Pulmonary artery endothelial cell (primary cell): ENCODE measurements around the gene METTL4. TPM values are rescaled to one million over a fixed set of nuclear protein-coding genes. Genes with fewer than 3 reads are reported as not detected.

ENCODE experiments used
- DNase-seq: peaks from one replicate; pipeline ENCODE4 v3.0.0-alpha.2; 2011; ENCODE audit warnings: low read depth, low spot score
- total RNA-seq: library from RNA; depleted of rRNA; stranded (reverse); fragments of >200 nt; gene quantifications from 2 replicates; pipeline ENCODE4 v1.2.3, GENCODE V29; 2014

Gene METTL4, protein sequence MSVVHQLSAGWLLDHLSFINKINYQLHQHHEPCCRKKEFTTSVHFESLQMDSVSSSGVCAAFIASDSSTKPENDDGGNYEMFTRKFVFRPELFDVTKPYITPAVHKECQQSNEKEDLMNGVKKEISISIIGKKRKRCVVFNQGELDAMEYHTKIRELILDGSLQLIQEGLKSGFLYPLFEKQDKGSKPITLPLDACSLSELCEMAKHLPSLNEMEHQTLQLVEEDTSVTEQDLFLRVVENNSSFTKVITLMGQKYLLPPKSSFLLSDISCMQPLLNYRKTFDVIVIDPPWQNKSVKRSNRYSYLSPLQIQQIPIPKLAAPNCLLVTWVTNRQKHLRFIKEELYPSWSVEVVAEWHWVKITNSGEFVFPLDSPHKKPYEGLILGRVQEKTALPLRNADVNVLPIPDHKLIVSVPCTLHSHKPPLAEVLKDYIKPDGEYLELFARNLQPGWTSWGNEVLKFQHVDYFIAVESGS
- total RNA-seq: 7.9 and 12.7 TPM in 2 replicates

DNA sequence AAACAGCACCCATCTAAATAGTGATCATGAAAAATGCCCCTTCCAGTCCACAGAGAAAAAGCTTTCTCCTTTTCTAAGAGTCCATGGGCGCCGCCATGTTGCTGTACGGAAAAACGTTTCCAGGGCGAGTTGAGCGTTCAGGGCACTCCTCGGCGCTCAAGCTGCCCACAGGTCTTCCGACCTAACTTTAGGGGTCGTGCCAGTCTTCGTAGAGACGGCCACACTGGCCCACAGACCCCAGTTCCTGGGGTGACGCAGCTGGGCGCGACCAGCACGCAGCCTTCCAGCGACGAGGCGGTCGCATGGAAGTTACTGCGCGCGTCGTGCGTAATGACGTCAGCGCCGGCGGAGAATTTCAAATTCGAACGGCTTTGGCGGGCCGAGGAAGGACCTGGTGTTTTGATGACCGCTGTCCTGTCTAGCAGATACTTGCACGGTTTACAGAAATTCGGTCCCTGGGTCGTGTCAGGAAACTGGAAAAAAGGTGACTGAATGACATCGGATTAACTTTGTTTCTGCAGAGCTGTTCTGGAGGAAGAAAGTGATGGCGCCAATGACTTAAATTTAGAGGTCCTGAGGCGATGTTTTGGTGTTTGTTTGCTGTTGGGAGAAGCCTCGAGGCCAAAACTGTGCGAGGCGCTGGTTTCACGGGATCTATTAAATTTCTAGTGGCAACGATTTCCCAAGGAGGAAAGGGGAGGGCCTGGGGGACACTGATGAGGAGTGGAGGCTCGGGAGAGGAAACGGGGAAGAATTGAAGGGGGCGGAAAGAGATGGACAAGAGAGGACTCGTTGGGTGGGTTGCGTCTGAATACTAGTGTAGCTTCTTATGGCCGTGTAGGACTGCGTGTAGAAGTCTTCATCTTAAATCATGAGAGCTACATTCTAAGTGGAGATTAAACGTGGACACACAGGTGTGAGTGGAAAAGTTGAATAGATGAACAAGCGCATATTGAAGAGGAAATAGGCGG is at the start of gene METTL4, which contains the start of gene NDC80:
Gene METTL4, minus strand, starts transcription at position 306 of the 971 bp plus-strand sequence. CDS start 4,289 bp downstream, outside the sequence.
Gene NDC80, plus strand, starts transcription at position 358 of the 971 bp plus-strand sequence. CDS start 1,429 bp downstream, outside the sequence.
- DNase-seq: peak; percentile 78

DNA sequence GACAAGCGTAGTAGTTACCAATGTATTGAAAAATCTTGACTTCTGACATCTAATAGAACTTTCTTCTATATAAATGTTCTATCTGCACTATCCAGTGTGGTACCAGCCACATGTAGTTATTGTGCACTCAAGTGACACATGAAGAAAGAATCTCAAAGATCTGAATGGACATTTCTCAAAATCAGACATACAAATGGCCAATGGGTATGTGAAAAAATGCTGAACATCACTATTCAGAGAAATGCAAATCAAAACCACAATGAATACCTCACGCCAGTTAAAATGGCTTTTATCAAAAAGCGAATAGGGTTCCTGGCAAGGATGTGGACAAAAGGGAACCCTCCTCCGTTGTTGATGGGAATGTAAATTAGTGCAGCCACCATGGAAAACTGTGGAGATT is 46.7 kb upstream of the METTL4 start:
- DNase-seq: no peak

DNA sequence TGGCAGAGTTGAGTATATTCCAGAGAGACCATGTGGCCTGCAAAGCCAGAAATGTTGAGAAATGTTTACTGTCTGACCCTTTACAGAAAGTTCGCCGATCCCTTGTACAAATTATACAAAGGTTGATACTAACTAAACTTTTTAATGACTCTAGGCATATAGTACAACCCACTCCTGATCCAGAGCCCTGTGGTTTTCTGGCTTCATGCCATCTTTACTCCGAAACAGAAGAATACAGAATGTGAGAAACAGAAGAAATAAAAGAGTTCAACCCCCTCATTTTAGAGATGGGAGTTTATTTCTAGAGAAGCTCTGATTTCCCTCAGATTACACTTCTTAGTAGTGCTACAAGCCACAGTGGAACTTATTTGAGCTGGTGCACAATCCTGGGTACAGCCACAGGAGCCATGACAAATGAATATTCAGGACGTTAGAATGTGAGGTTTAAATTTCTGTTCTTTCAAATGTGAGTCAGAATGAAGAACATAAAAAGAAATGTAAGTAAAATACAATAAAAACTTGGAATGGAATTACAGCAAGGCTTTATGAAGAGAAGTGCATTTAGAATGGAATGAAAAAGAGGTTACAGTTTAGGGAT is 46.2 kb upstream of the METTL4 start:
- no peak for DNase-seq

- no peak for DNase-seq
Observed at GRCh38 chr18:2612996-2613395, 41.7 kb upstream of the METTL4 start.

DNA sequence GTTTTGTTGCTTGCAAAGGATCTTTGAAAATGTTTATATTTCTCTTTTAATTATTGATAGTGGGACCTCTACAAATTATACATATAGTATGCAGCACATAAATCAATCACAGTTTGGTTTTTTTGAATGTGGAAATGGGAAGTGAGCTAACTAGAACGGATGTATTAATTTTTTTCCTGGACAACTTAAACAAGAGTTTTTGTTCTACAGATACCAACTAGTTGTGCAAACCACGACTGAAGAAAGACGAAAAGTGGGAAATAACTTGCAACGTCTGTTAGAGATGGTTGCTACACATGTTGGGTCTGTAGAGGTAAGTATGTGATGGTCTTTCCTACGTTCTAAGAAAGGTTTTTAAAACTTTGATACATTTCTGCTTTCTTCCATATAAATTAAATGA is 39.2 kb upstream of the METTL4 start:
- no peak for DNase-seq

- no peak for DNase-seq
Observed at GRCh38 chr18:2609604-2610003, 38.3 kb upstream of the METTL4 start.

- no peak for DNase-seq
Observed at GRCh38 chr18:2606335-2606734, 35.0 kb upstream of the METTL4 start.

DNA sequence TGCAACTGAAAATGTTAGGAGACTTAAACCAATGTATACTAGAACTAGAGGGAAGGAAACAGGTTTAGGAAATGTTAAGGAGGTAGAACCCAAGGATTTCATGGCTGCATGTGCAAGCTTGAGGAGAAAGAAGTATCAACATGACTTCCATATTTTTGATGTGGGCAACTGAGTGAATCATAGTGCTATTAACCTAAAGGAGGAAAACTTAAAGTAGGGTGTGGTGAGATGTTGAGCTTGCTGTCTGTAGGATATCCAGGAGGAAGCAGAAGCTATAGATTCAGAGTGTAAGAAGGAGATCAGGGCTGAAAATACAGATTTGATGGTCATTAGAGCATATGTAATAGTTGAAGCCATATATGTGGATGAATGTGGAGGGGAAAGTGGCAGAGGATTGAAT is 31.5 kb upstream of the METTL4 start:
- no peak for DNase-seq

DNA sequence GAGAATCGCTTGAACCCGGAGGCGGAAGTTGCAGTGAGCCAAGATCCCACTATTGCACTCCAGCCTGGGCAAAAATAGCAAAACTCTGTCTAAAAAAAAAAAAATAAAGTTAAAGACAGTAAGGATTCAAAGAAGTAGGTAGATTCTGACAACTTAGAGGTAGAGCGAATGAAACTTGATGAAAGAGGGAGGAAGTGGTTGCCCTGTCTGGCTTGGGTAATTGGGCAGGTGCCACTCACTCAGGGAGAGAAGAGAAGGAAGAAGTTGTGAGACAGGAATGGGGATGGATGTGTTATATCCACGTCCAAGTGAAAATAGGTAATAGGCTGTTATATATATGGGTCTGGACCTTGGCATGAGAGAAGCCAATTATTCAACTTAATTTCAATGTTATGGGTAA is 26.3 kb upstream of the METTL4 start:
- no peak for DNase-seq

DNA sequence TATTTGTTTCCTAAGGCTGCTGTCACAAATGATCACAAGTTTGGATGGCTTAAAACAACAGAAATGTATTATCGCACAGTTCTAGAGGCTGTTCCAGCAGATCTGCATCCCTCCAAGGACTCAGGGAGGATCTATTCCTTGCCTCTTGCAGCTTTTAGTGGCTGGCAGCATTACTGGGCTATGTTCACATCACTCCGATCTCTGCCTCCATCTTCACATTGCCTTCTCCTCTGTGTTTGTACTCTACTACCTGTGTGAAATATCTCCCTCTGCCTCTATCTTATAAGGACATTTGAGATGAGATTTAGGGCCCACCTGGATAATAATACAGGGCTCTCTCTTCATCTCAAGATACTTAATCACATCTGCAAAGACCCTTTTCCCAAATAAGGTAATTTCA is 19.0 kb upstream of the METTL4 start:
- DNase-seq: no peak

- DNase-seq: no peak
Observed at GRCh38 chr18:2589345-2590068, 18.2 kb upstream of the METTL4 start.

DNA sequence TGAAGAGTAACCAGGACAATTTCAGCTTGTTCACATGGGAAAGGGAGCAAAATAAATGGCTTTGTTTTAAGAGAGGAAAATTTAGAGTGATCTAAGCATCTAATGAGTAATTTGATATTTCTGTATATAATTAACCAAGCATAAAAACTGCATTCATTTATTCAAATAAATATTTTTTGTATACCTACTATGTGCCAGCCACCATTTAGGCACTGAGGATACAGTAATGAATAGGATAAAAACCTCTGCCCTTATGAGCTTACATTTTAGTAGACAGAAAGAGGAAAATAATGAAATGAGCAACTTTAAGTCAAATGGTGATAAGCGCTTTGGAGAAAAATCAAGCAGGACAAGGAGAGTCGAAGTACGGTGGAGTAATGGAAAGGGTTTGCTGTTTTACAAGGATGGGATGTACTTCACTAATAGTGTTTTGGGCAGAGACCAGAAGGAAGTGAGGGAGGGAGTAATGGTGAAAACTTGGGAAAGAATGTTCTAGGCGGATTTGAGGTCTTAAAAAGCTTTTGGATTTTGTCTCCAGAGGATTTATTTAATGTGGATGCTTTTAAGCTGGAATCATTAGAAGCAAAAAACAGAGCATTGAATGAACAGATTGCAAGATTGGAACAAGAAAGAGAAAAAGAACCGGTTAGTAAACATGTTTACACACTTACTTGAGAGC is 17.5 kb upstream of the METTL4 start:
- no peak for DNase-seq

DNA sequence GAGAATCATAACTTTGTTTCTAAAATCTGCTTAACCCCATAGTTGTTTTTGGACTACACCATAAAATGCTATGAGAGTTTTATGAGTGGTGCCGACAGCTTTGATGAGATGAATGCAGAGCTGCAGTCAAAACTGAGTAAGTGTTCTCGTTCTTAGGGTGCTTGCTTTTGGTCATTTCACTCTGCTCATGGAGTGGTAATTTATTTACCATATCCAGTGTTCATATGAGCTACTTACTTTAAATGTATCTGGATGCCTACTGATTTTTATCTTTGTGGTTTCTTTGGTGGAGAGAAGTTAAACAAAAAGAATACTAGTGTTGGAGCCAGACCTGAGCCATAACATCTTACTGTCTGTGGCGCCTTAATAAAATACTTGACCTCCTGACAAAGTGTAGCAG is 16.5 kb upstream of the METTL4 start:
- no peak for DNase-seq

DNA sequence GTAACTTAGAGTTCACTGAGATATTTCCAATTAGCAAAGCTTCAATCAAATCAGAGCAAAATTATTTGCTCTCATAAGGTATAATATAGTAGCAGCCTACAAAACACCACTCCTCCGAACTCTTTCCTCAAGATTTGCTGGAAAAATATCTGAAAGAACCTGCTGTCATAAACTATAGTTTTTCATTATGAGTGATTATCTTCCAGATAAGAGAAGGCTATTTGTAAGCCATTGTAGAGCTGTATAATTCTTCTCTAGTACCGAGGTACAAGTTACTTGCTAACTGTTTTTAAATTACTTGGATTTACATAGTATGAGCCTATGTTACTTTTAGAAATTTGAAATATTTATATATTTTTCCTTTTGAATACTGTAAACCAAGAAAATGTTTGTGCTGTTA is 2.1 kb upstream of the METTL4 start:
- no peak for DNase-seq

GRCh38 chr18:2572892-2573291 is 1.6 kb upstream of the METTL4 start:
- DNase-seq: no peak

DNA sequence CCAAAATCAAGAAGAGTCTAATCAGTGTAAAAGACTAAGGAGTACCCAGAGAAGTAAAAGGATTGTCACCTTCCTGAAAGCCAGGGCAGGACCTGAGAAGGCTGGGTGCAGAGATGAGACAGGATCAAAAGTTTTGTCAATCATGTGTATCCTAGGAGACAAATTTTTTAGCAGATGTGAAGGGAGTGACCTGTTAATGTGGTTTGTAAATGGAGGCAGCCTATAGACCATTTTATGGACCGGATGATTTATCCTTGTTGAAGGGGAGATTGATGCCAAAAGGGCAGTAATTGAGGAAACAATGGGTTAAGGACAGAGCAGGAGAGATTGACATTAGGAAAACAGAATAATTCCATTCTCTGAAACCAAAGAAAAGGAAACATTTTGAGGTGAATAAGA is 865 bp upstream of the METTL4 start:
- DNase-seq: no peak

- peak; percentile 19 for DNase-seq
Observed at GRCh38 chr18:2570772-2571199, 519 bp downstream of the METTL4 start.

GRCh38 chr18:2569338-2570207 is 1.7 kb downstream of the METTL4 start:
- no peak for DNase-seq

DNA sequence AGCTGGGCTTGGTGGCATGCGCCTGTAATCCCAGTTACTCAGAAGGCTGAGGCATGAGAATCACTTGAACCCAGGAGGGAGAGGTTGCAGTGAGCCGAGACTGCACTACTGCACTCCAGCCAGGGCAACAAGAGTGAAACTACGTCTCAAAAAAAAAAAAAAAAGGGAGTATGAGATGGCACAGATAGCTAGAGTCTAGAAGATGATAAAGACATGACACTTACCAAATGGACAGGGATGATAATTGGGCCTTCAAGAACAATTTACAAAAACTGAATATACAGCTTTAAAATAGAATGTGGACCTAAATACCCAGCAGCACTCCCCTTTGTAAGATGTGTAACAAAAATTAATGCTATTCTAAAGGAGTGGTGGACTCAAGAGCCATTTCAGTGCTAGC is 2.7 kb downstream of the METTL4 start:
- no peak for DNase-seq
